ENCODE results near the gene MAP2K6. TPM values are rescaled to one million over a fixed set of nuclear protein-coding genes. Genes with fewer than 3 reads are reported as not detected.

Gene MAP2K6
- total and polyA plus RNA-seq, 10 donors, result 3.4 to 36.3 (median 10.2) TPM

DNA sequence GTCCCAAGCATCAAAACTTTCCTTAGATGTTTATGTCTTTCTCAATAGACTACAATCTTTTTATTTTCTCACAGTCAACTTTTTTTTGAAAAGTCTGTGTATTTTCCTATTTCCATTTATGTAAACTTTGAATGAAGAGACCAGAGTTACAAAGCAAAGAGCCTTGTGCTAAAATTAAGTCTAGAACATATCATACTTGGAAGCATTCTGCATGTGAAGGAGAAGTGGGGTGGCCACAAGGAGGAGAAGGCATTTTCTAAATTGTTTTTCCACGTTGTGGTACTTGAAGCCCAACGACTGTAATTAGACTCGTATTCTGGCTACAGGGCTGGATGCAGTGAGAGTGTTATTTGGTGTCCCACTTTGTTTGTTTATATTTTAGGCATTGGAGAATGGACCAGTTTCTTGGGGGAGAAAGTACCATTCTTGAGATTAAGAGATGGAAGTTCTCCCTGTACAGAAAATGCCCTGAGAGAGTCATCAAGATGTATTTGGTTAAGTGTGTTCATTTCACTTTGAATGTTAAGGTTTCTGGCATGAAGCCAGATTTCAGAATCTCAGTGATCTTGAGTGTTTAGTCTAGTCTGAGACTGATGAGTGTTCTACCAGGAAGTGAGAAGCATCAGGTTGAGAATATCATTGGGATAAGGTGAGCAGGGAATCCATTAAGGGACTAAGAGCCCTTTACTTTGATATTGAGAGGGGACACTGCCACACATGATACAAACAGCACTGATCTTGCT lies 71.6 kb downstream of the MAP2K6 start:
- 28 to 88% (median 67%) methylated on average over 3 of the region's 3 CpGs for WGBS, 5 donors

DNA sequence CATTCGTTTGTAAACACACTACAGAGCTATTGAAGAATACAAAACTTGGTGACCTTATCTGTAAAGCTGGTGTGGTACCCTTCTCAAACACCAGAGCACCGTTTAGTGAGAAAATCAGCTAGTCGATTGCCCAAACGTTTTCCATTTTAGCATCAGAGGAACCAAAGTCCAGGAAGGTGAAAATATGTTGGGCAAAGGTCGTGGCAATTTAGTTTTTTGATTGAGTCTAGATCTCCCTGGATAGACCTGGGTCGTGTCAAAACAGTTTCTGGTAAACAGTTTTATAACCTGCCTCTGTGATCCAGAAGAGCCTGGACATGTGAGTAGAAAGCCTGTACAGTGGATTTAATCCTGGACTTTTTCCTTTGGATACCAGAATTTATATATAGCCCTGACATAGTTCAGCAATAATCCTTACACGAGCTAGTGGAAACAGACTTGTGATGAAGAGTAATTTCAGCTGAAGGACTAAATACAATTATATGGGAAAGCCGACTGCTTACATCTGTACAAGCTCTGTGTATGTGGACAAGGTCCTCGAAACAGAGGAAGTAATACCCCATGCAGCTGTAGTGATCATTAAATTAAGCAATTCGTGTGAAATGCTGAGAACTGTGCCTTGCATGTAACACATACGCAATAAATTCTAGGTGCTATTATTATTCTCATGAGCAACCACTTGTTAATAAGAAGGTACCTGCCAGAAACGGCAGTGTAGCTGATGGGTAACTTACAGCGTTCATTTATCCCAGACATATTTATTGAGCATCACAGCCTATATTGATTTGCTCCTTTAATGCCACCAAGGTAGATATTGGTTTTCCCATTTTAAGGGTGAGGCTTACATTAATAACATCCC lies 72.5 kb downstream of the MAP2K6 start:
- Histone ChIP-seq H3K4me1 (no peaks in the 10 kb centered on the region), H3K27me3 (replicated peaks in 1 of 7) (no peaks in the 10 kb centered on the region), H3K4me3 (no peak overlapping the region), H3K9me3 (peaks cover 0 to 4% (median 0%) of the 10 kb centered on the region in 8 donors), H3K27ac (no peak overlapping the region), H3K36me3 (peaks cover 0 to 4% (median 0%) of the 10 kb centered on the region in 6 donors)
- intact Hi-C loops (cut with DNase I; ENCODE audit: low total_unique reads), result no loop called here
- 83 to 93% (median 88%) methylated on average over 13 of the region's 13 CpGs for WGBS, 5 donors
- no peak for DNase-seq
- no peak for TF ChIP-seq POLR2A (IDR thresholded peaks at IDR 0.05)

More for the DNA sequence above, 71.6 kb downstream of the MAP2K6 start:
- no peak for DNase-seq
- H3K27me3 ChIP-seq (replicated peaks in 1 of 7), result no peaks in the 10 kb centered on the region
- intact Hi-C loops (cut with DNase I; ENCODE audit: low total_unique reads), result no loop called here
- H3K9me3 ChIP-seq, result peaks cover 0 to 4% (median 0%) of the 10 kb centered on the region in 8 donors
- H3K4me3 ChIP-seq, result no peak overlapping the region
- H3K36me3 ChIP-seq, result peaks cover 0 to 4% (median 0%) of the 10 kb centered on the region in 6 donors
- TF ChIP-seq, protein P1, sequence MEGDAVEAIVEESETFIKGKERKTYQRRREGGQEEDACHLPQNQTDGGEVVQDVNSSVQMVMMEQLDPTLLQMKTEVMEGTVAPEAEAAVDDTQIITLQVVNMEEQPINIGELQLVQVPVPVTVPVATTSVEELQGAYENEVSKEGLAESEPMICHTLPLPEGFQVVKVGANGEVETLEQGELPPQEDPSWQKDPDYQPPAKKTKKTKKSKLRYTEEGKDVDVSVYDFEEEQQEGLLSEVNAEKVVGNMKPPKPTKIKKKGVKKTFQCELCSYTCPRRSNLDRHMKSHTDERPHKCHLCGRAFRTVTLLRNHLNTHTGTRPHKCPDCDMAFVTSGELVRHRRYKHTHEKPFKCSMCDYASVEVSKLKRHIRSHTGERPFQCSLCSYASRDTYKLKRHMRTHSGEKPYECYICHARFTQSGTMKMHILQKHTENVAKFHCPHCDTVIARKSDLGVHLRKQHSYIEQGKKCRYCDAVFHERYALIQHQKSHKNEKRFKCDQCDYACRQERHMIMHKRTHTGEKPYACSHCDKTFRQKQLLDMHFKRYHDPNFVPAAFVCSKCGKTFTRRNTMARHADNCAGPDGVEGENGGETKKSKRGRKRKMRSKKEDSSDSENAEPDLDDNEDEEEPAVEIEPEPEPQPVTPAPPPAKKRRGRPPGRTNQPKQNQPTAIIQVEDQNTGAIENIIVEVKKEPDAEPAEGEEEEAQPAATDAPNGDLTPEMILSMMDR (IDR thresholded peaks at IDR 0.05 in 8 of 11, conservative IDR thresholded peaks at IDR 0.05 in 3 of 11), result no peak
- no peak for TF ChIP-seq POLR2AphosphoS5 (IDR thresholded peaks at IDR 0.05)
- TF ChIP-seq POLR2A (IDR thresholded peaks at IDR 0.05), result no peak
- no peak overlapping the region for H3K27ac ChIP-seq
- no peaks in the 10 kb centered on the region for H3K4me1 ChIP-seq

DNA sequence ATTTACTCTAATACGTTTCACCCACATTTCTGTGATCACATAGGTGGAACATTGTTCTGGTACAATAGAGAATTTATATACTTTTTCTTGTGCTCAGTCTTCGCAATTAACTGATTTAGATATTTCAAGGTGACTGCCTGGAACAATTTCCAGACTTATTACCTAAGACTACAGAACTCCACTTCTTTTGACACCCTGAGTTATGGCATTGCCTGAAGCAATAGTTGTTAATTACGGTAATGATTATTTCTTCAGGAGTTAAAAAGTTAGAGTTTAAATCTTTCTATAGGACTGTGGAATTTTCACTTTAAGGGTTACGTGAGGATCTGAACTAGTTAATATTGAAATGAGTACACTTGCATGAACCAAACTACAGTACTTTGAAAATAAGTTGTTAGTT lies 74.8 kb downstream of the MAP2K6 start:
- H3K36me3 ChIP-seq, result peaks cover 0 to 4% (median 0%) of the 10 kb centered on the region in 6 donors
- DNase-seq, result no peak
- no peak overlapping the region for H3K4me3 ChIP-seq
- H3K27ac ChIP-seq, result no peak overlapping the region
- TF ChIP-seq POLR2A (IDR thresholded peaks at IDR 0.05) (no peak), POLR2AphosphoS5 (IDR thresholded peaks at IDR 0.05) (no peak)
- TF ChIP-seq, protein P1 (IDR thresholded peaks at IDR 0.05 in 8 of 11, conservative IDR thresholded peaks at IDR 0.05 in 3 of 11), result no peak
- 95 to 98% (median 96%) methylated on average over 4 of the region's 4 CpGs for WGBS, 5 donors
- peaks cover 0 to 4% (median 0%) of the 10 kb centered on the region in 8 donors for H3K9me3 ChIP-seq
- H3K4me1 ChIP-seq, result no peaks in the 10 kb centered on the region
- no peaks in the 10 kb centered on the region for H3K27me3 ChIP-seq (replicated peaks in 1 of 7)
- intact Hi-C loops (cut with DNase I; ENCODE audit: low total_unique reads), result no loop called here

GRCh38 chr17:69492410-69493071 lies 78.0 kb downstream of the MAP2K6 start:
- H3K9me3 ChIP-seq, result peaks cover 0 to 4% (median 0%) of the 10 kb centered on the region in 8 donors
- H3K27me3 ChIP-seq (replicated peaks in 1 of 7), result no peaks in the 10 kb centered on the region
- no peak for TF ChIP-seq POLR2A (IDR thresholded peaks at IDR 0.05)
- no peak for TF ChIP-seq POLR2AphosphoS5 (IDR thresholded peaks at IDR 0.05)
- TF ChIP-seq, protein P1 (IDR thresholded peaks at IDR 0.05 in 8 of 11, conservative IDR thresholded peaks at IDR 0.05 in 3 of 11), result no peak
- WGBS, 5 donors, result 82 to 97% (median 89%) methylated on average over 3 of the region's 3 CpGs
- no peaks in the 10 kb centered on the region for H3K4me1 ChIP-seq
- intact Hi-C loops (cut with DNase I; ENCODE audit: low total_unique reads), result no loop called here
- H3K4me3 ChIP-seq, result no peak overlapping the region
- H3K36me3 ChIP-seq, result no peaks in the 10 kb centered on the region
- no peak for DNase-seq
- no peak overlapping the region for H3K27ac ChIP-seq

All from spleen (tissue), 11 donors.